Suprapubic skin (tissue), 4 donors: ENCODE measurements around the gene SOX5. TPM values are rescaled to one million over a fixed set of nuclear protein-coding genes. Genes with fewer than 3 reads are reported as not detected.

Experiments
- DNase-seq, 2 donors: peaks; one replicate each; pipeline ENCODE4 v3.0.0-alpha.2; 2019; ENCODE audit warnings: low spot score in 2 of 2
- H3K27ac ChIP-seq: fragments of 200-600 bp; sonication (generic); one replicate; pipeline ENCODE4 v1.5.1; 2019
- H3K27me3 ChIP-seq: fragments of 200-600 bp; sonication (generic); one replicate; pipeline ENCODE4 v1.5.1; 2019
- H3K36me3 ChIP-seq: fragments of 200-600 bp; sonication (generic); one replicate; pipeline ENCODE4 v1.5.1; 2019
- H3K4me1 ChIP-seq: fragments of 200-600 bp; sonication (generic); one replicate; pipeline ENCODE4 v1.5.1; 2019
- H3K4me3 ChIP-seq: fragments of 200-600 bp; sonication (generic); one replicate; pipeline ENCODE4 v1.5.1; 2019; ENCODE audit warnings: mild to moderate bottlenecking
- H3K9me3 ChIP-seq: fragments of 200-600 bp; sonication (generic); one replicate; pipeline ENCODE4 v1.5.1; 2019
- CTCF ChIP-seq, 2 donors: fragments of 200-600 bp in 1 of 2; fragments of 450-650 bp in 1 of 2; sonication (generic) in 1 of 2; IDR thresholded peaks; one replicate each; pipeline ENCODE4 v1.5.1; 2016 to 2019; ENCODE audit warnings: antibody characterized with exemption in 2 of 2, mild to moderate bottlenecking in 1 of 2, moderate library complexity in 1 of 2
- EP300 ChIP-seq: sonication (generic); formaldehyde crosslinking; IDR thresholded peaks from one replicate; pipeline ENCODE4 v1.6.1; 2017; ENCODE audit warnings: antibody characterized with exemption
- POLR2A ChIP-seq, 2 donors: fragments of 450-650 bp; IDR thresholded peaks; one replicate each; pipeline ENCODE4 v1.6.1; 2017; ENCODE audit warnings: antibody characterized with exemption in 2 of 2, mild to moderate bottlenecking in 2 of 2, moderate library complexity in 2 of 2
- POLR2AphosphoS5 ChIP-seq, 3 donors: sonication (generic); formaldehyde crosslinking; IDR thresholded peaks; one replicate each; pipeline ENCODE4 v1.6.1; 2017; ENCODE audit warnings: antibody characterized with exemption in 3 of 3
- WGBS: methylation state at CpG from one replicate; pipeline ENCODE4 v1.1.5; 2018; 5-methylcytosine and 5-hydroxymethylcytosine counted together
- total RNA-seq, 4 donors: library from RNA; depleted of rRNA; stranded (reverse); fragments of >200 nt; gene quantifications; one replicate each; pipeline ENCODE4 v1.1.0, GENCODE V29; 2016

Gene SOX5
- total RNA-seq, 4 donors from 2014 or later = 19.0 to 110 (median 23.2) TPM

- TF ChIP-seq POLR2AphosphoS5 (IDR thresholded peaks at IDR 0.05) = no peak
- no peak for TF ChIP-seq CTCF (IDR thresholded peaks at IDR 0.05)
- no peak for TF ChIP-seq POLR2A (IDR thresholded peaks at IDR 0.05)
- no peak for TF ChIP-seq EP300
- Histone ChIP-seq H3K9me3 (no peaks in the 10 kb centered on the region), H3K36me3 (no peaks in the 10 kb centered on the region), H3K4me1 (peaks cover 7% of the 10 kb centered on the region), H3K27ac (no peak overlapping the region), H3K27me3 (no peaks in the 10 kb centered on the region), H3K4me3 (no peak overlapping the region)
- WGBS = 82% methylated on average over 3 of the region's 3 CpGs
- DNase-seq = no peak
Measured at GRCh38 chr12:23770202-23770938, 179.1 kb downstream of the SOX5 start.

GRCh38 chr12:23767834-23768233 is 181.6 kb downstream of the SOX5 start:
- H3K27me3 ChIP-seq = no peaks in the 10 kb centered on the region
- WGBS = 84% methylated on average over 2 of the region's 2 CpGs
- H3K4me3 ChIP-seq = no peak overlapping the region
- no peaks in the 10 kb centered on the region for H3K9me3 ChIP-seq
- TF ChIP-seq POLR2A (IDR thresholded peaks at IDR 0.05) (no peak), POLR2AphosphoS5 (IDR thresholded peaks at IDR 0.05) (no peak), EP300 (no peak), CTCF (IDR thresholded peaks at IDR 0.05) (no peak)
- no peak for DNase-seq
- peaks cover 7% of the 10 kb centered on the region for H3K4me1 ChIP-seq
- H3K36me3 ChIP-seq = no peaks in the 10 kb centered on the region
- H3K27ac ChIP-seq = no peak overlapping the region

- H3K4me1 ChIP-seq = no peaks in the 10 kb centered on the region
- no peaks in the 10 kb centered on the region for H3K27me3 ChIP-seq
- no peak overlapping the region for H3K4me3 ChIP-seq
- no peaks in the 10 kb centered on the region for H3K9me3 ChIP-seq
- no peaks in the 10 kb centered on the region for H3K36me3 ChIP-seq
- H3K27ac ChIP-seq = no peak overlapping the region
- WGBS = 85% methylated on average over 1 of the region's 1 CpG
- TF ChIP-seq POLR2AphosphoS5 (IDR thresholded peaks at IDR 0.05) = no peak
- TF ChIP-seq CTCF (IDR thresholded peaks at IDR 0.05) = no peak
- no peak for TF ChIP-seq POLR2A (IDR thresholded peaks at IDR 0.05)
- TF ChIP-seq EP300 = no peak
- DNase-seq = no peak
Measured at GRCh38 chr12:23763724-23764123, 185.7 kb downstream of the SOX5 start.

- Histone ChIP-seq H3K4me3 (no peak overlapping the region), H3K9me3 (no peaks in the 10 kb centered on the region), H3K27ac (no peak overlapping the region), H3K4me1 (no peaks in the 10 kb centered on the region), H3K27me3 (no peaks in the 10 kb centered on the region), H3K36me3 (no peaks in the 10 kb centered on the region)
- TF ChIP-seq EP300 (no peak), POLR2AphosphoS5 (IDR thresholded peaks at IDR 0.05) (no peak), POLR2A (IDR thresholded peaks at IDR 0.05) (no peak), CTCF (IDR thresholded peaks at IDR 0.05) (no peak)
- 21% methylated on average over 1 of the region's 1 CpG for WGBS
- DNase-seq = no peak
Measured at GRCh38 chr12:23760495-23760894, 189.0 kb downstream of the SOX5 start.

- TF ChIP-seq CTCF (IDR thresholded peaks at IDR 0.05) (no peak), POLR2A (IDR thresholded peaks at IDR 0.05) (no peak), EP300 (no peak), POLR2AphosphoS5 (IDR thresholded peaks at IDR 0.05) (no peak)
- Histone ChIP-seq H3K4me3 (no peak overlapping the region), H3K27me3 (no peaks in the 10 kb centered on the region), H3K36me3 (no peaks in the 10 kb centered on the region), H3K4me1 (no peaks in the 10 kb centered on the region), H3K27ac (no peak overlapping the region), H3K9me3 (no peaks in the 10 kb centered on the region)
- WGBS = 83% methylated on average over 3 of the region's 3 CpGs
- no peak for DNase-seq
Measured at GRCh38 chr12:23758608-23759007, 190.9 kb downstream of the SOX5 start.
